Upper lobe of left lung (tissue), 6 donors: ENCODE results near the gene CYFIP1. TPM values are rescaled to one million over a fixed set of nuclear protein-coding genes. Genes with fewer than 3 reads are reported as not detected.
A peak's percentile ranks its signal among the peaks of the same experiment; 100 is the strongest.

Experiments
- ATAC-seq, 2 donors: fragments of 200-7000 bp; cut with Tn5 transposase; one replicate each; pipeline ENCODE4 v1.9.1; 2022; ENCODE audit warnings: mild to moderate bottlenecking in 2 of 2, moderate library complexity in 2 of 2; ENCODE audit not compliant: low FRiP score in 2 of 2
- DNase-seq, 2 donors: peaks; one replicate each; pipeline ENCODE4 v3.0.0-alpha.2; 2019 to 2020
- H3K27ac ChIP-seq, 4 donors: fragments of 200-600 bp; sonication (generic); one replicate each; pipeline ENCODE4 v1.5.1; 2016 to 2019
- H3K27me3 ChIP-seq, 4 donors: fragments of 200-600 bp; sonication (generic); one replicate each; pipeline ENCODE4 v1.5.1; 2017 to 2019
- H3K36me3 ChIP-seq, 4 donors: fragments of 200-600 bp; sonication (generic); one replicate each; pipeline ENCODE4 v1.5.1; 2016 to 2019
- H3K4me1 ChIP-seq, 4 donors: fragments of 200-600 bp; sonication (generic); one replicate each; pipeline ENCODE4 v1.5.1; 2018 to 2019
- H3K4me3 ChIP-seq, 4 donors: fragments of 200-600 bp; sonication (generic); one replicate each; pipeline ENCODE4 v1.5.1; 2017 to 2019; ENCODE audit warnings: mild to moderate bottlenecking in 2 of 4, moderate library complexity in 1 of 4
- H3K9me3 ChIP-seq, 4 donors: fragments of 200-600 bp; sonication (generic); one replicate each; pipeline ENCODE4 v1.5.1; 2018 to 2019
- CTCF ChIP-seq, 6 experiments: fragments of 450-650 bp in 4 of 6; fragments of 200-600 bp in 2 of 6; sonication (generic) in 2 of 6; IDR thresholded peaks; one replicate each; pipeline ENCODE4 v1.5.1; 2016 to 2019; ENCODE audit warnings: antibody characterized with exemption in 6 of 6
- EP300 ChIP-seq, 4 donors: sonication (generic); formaldehyde crosslinking; IDR thresholded peaks; one replicate each; pipeline ENCODE4 v1.5.1; 2017; ENCODE audit warnings: antibody characterized with exemption in 4 of 4, control low read depth in 2 of 4
- POLR2A ChIP-seq, 4 donors: fragments of 450-650 bp; IDR thresholded peaks; one replicate each; pipeline ENCODE4 v1.5.1; 2016 to 2017; ENCODE audit warnings: antibody characterized with exemption in 4 of 4, mild to moderate bottlenecking in 2 of 4
- POLR2AphosphoS5 ChIP-seq, 2 donors: sonication (generic); formaldehyde crosslinking; IDR thresholded peaks; one replicate each; pipeline ENCODE4 v1.5.1; 2017; ENCODE audit warnings: antibody characterized with exemption in 2 of 2
- WGBS, 2 donors: methylation state at CpG; one replicate each; pipeline ENCODE4 v1.1.5; 2017 to 2018; 5-methylcytosine and 5-hydroxymethylcytosine counted together
- total RNA-seq, 6 donors: library from RNA; depleted of rRNA in 4 of 6; stranded (reverse); fragments of >200 nt in 4 of 6; gene quantifications; one replicate each; pipeline versions ENCODE4 v1.1.0 to v1.2.1, GENCODE V29; 2016 to 2021
- donor health status: DM: no; HTN: no; CAD: no; lungs with moderate emphysema.
- donor health status: DM: no; HTN: yes; CAD: no; lungs with severe emphysema.

CYFIP1 gene
- total RNA-seq, 6 donors from 2014 or later: 100 to 171 (median 136) TPM

- no peak overlapping the region for H3K27ac ChIP-seq
- DNase-seq: no peak
- TF ChIP-seq CTCF (IDR thresholded peaks at IDR 0.05): no peak
- no peak for TF ChIP-seq POLR2AphosphoS5 (IDR thresholded peaks at IDR 0.05)
- TF ChIP-seq POLR2A (IDR thresholded peaks at IDR 0.05): no peak
- no peak for TF ChIP-seq EP300 (IDR thresholded peaks at IDR 0.05)
- no peaks in the 10 kb centered on the region for H3K27me3 ChIP-seq
- peaks cover 13 to 92% (median 66%) of the 10 kb centered on the region in 4 donors for H3K36me3 ChIP-seq
- no peak overlapping the region for H3K4me3 ChIP-seq
- no peaks in the 10 kb centered on the region for H3K9me3 ChIP-seq
- H3K4me1 ChIP-seq: no peaks in the 10 kb centered on the region
- WGBS, 2 donors: 86 to 90% methylated on average over 3 to 11 of the region's 11 CpGs
- ATAC-seq: peak in 1 of 2 donors; percentile 31
Measured at GRCh38 chr15:22902046-22902445, 78.1 kb downstream of the CYFIP1 start.

GRCh38 chr15:22895465-22896190 lies 84.5 kb downstream of the CYFIP1 start:
- Histone ChIP-seq H3K36me3 (peaks cover 8 to 84% (median 49%) of the 10 kb centered on the region in 4 donors), H3K4me1 (no peaks in the 10 kb centered on the region), H3K4me3 (no peak overlapping the region), H3K27ac (no peak overlapping the region), H3K9me3 (no peaks in the 10 kb centered on the region), H3K27me3 (no peaks in the 10 kb centered on the region)
- 92% methylated on average over 5 to 10 of the region's 10 CpGs for WGBS, 2 donors
- no peak for ATAC-seq
- TF ChIP-seq POLR2A (IDR thresholded peaks at IDR 0.05): no peak
- TF ChIP-seq CTCF (IDR thresholded peaks at IDR 0.05): no peak
- DNase-seq: no peak

GRCh38 chr15:22893881-22894280 lies 86.3 kb downstream of the CYFIP1 start:
- Histone ChIP-seq H3K9me3 (no peaks in the 10 kb centered on the region), H3K36me3 (peaks cover 8 to 83% (median 49%) of the 10 kb centered on the region in 4 donors), H3K4me1 (no peaks in the 10 kb centered on the region), H3K27ac (no peak overlapping the region), H3K4me3 (no peak overlapping the region), H3K27me3 (no peaks in the 10 kb centered on the region)
- DNase-seq: no peak
- ATAC-seq: no peak
- no peak for TF ChIP-seq EP300 (IDR thresholded peaks at IDR 0.05)
- no peak for TF ChIP-seq CTCF (IDR thresholded peaks at IDR 0.05)
- no peak for TF ChIP-seq POLR2AphosphoS5 (IDR thresholded peaks at IDR 0.05)
- no peak for TF ChIP-seq POLR2A (IDR thresholded peaks at IDR 0.05)
- 92% methylated on average over 13 of the region's 13 CpGs for WGBS, 2 donors

GRCh38 chr15:22893081-22893480 lies 87.1 kb downstream of the CYFIP1 start:
- Histone ChIP-seq H3K4me3 (no peak overlapping the region), H3K4me1 (no peaks in the 10 kb centered on the region), H3K27me3 (no peaks in the 10 kb centered on the region), H3K9me3 (no peaks in the 10 kb centered on the region), H3K27ac (no peak overlapping the region), H3K36me3 (peaks cover 8 to 85% (median 49%) of the 10 kb centered on the region in 4 donors)
- 93 to 96% methylated on average over 17 of the region's 17 CpGs for whole genome bisulfite sequencing, 2 donors
- ATAC-seq: no peak
- TF ChIP-seq POLR2AphosphoS5 (IDR thresholded peaks at IDR 0.05) (no peak), CTCF (IDR thresholded peaks at IDR 0.05) (no peak), POLR2A (IDR thresholded peaks at IDR 0.05) (no peak), EP300 (IDR thresholded peaks at IDR 0.05) (no peak)
- DNase-seq: no peak

- peaks cover 4 to 84% (median 46%) of the 10 kb centered on the region in 4 donors for H3K36me3 ChIP-seq
- no peaks in the 10 kb centered on the region for H3K4me1 ChIP-seq
- H3K4me3 ChIP-seq: no peak overlapping the region
- 86 to 92% methylated on average over 9 of the region's 9 CpGs for WGBS, 2 donors
- H3K27me3 ChIP-seq: no peaks in the 10 kb centered on the region
- no peak for DNase-seq
- H3K27ac ChIP-seq: no peak overlapping the region
- TF ChIP-seq POLR2AphosphoS5 (IDR thresholded peaks at IDR 0.05): no peak
- no peak for TF ChIP-seq EP300 (IDR thresholded peaks at IDR 0.05)
- no peak for TF ChIP-seq POLR2A (IDR thresholded peaks at IDR 0.05)
- TF ChIP-seq CTCF (IDR thresholded peaks at IDR 0.05): no peak
- ATAC-seq: no peak
- no peaks in the 10 kb centered on the region for H3K9me3 ChIP-seq
Measured at GRCh38 chr15:22892333-22892732, 87.8 kb downstream of the CYFIP1 start.
